Body of pancreas (tissue), 4 donors: ENCODE measurements around the gene FHOD3.

ENCODE experiments used
- CTCF ChIP-seq, 7 experiments: fragments of 450-650 bp in 4 of 7; fragments of 200-600 bp in 3 of 7; sonication (generic) in 3 of 7; IDR thresholded peaks; one replicate each; pipeline ENCODE4 v1.5.1; 2016 to 2019; ENCODE audit warnings: antibody characterized with exemption in 7 of 7
- POLR2A ChIP-seq, 3 donors: fragments of 450-650 bp; IDR thresholded peaks; one replicate each; pipeline ENCODE4 v1.6.1; 2016; ENCODE audit warnings: antibody characterized with exemption in 3 of 3, mild to moderate bottlenecking in 2 of 3

- TF ChIP-seq CTCF (IDR thresholded peaks at IDR 0.05) (peak; percentile 72 to 88 (median 77)), POLR2A (IDR thresholded peaks at IDR 0.05) (no peak)
These were observed 390.8 kb downstream of the FHOD3 start for GRCh38 chr18:36688020-36688965.
